BE2C (cell line): ENCODE measurements around the gene ZNF697.

Source experiments
- DNase-seq: peaks from one replicate; pipeline ENCODE4 v3.0.0-alpha.2; 2020
- H3K27me3 ChIP-seq: fragments of 250-450 bp; sonication (Bioruptor Pico); 2 replicates; pipeline ENCODE4 v1.5.1; 2020; ENCODE audit warnings: mild to moderate bottlenecking
- H3K36me3 ChIP-seq: fragments of 250-450 bp; sonication (Bioruptor Pico); 2 replicates; pipeline ENCODE4 v1.5.1; 2020; ENCODE audit warnings: mild to moderate bottlenecking
- H3K4me1 ChIP-seq: fragments of 250-450 bp; sonication (Bioruptor Pico); 2 replicates; pipeline ENCODE4 v1.5.1; 2020
- H3K4me3 ChIP-seq: 2 replicates; pipeline ENCODE4 v1.5.1; 2011; ENCODE audit warnings: low read depth, low read length
- H3K9me3 ChIP-seq: fragments of 250-450 bp; sonication (Bioruptor Pico); 2 replicates; pipeline ENCODE4 v1.5.1; 2020
- CTCF ChIP-seq: IDR thresholded peaks from 2 replicates; pipeline ENCODE4 v1.5.1; 2012; ENCODE audit warnings: mild to moderate bottlenecking, low read depth, low read length

The ZNF697 gene

GRCh38 chr1:119686661-119687060 is 38.6 kb upstream of the ZNF697 start:
- no peak overlapping the region for H3K4me3 ChIP-seq
- H3K27me3 ChIP-seq: 0 out of 2 replicates have a peak, but pooled peaks cover 3% of the 10 kb centered on the region
- no peaks in the 10 kb centered on the region for H3K36me3 ChIP-seq
- no peak for DNase-seq
- TF ChIP-seq CTCF: no peak
- H3K4me1 ChIP-seq: no peaks in the 10 kb centered on the region
- H3K9me3 ChIP-seq: no peaks in the 10 kb centered on the region

- H3K27me3 ChIP-seq: 0 out of 2 replicates have a peak, but pooled peaks cover 5% of the 10 kb centered on the region
- H3K4me1 ChIP-seq: no peaks in the 10 kb centered on the region
- H3K4me3 ChIP-seq: no peak overlapping the region
- no peaks in the 10 kb centered on the region for H3K9me3 ChIP-seq
- no peaks in the 10 kb centered on the region for H3K36me3 ChIP-seq
- no peak for TF ChIP-seq CTCF
- no peak for DNase-seq
Measured at GRCh38 chr1:119683893-119684292, 35.8 kb upstream of the ZNF697 start.

- Histone ChIP-seq H3K9me3 (no peaks in the 10 kb centered on the region), H3K4me3 (no peak overlapping the region), H3K4me1 (no peaks in the 10 kb centered on the region), H3K27me3 (0 out of 2 replicates have a peak, but pooled peaks cover 5% of the 10 kb centered on the region), H3K36me3 (no peaks in the 10 kb centered on the region)
- TF ChIP-seq CTCF: no peak
- no peak for DNase-seq
Measured at GRCh38 chr1:119682141-119682540, 34.1 kb upstream of the ZNF697 start.

DNA sequence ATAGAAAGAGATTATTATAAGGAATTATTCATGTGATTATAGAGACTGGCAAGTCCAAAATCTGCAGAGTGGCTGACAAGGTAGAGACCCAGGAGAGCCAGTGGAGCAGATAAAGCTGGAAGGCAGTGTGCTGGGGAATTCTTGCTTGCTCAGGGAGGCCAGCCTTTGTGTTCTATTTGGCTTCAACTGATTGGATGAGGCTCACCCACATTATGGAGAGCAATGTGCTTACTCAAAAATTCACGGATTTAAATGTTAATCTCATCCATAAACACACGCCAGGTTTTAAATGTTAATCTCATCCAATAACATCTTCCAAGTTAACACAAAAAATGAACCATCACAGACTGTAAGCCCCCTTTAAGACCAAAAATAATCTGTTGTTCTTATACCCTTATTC is 33.5 kb upstream of the ZNF697 start:
- Histone ChIP-seq H3K4me1 (no peaks in the 10 kb centered on the region), H3K27me3 (0 out of 2 replicates have a peak, but pooled peaks cover 5% of the 10 kb centered on the region), H3K36me3 (no peaks in the 10 kb centered on the region), H3K9me3 (no peaks in the 10 kb centered on the region), H3K4me3 (no peak overlapping the region)
- no peak for TF ChIP-seq CTCF
- DNase-seq: no peak

- no peak for DNase-seq
- Histone ChIP-seq H3K4me3 (no peak overlapping the region), H3K4me1 (no peaks in the 10 kb centered on the region), H3K36me3 (no peaks in the 10 kb centered on the region), H3K27me3 (0 out of 2 replicates have a peak, but pooled peaks cover 5% of the 10 kb centered on the region), H3K9me3 (no peaks in the 10 kb centered on the region)
- TF ChIP-seq CTCF: no peak
Measured at GRCh38 chr1:119680723-119681122, 32.7 kb upstream of the ZNF697 start.

GRCh38 chr1:119680193-119680592 is 32.1 kb upstream of the ZNF697 start:
- no peaks in the 10 kb centered on the region for H3K4me1 ChIP-seq
- H3K9me3 ChIP-seq: no peaks in the 10 kb centered on the region
- no peak overlapping the region for H3K4me3 ChIP-seq
- no peak for TF ChIP-seq CTCF
- no peak for DNase-seq
- no peaks in the 10 kb centered on the region for H3K36me3 ChIP-seq
- H3K27me3 ChIP-seq: 0 out of 2 replicates have a peak, but pooled peaks cover 5% of the 10 kb centered on the region
